Lower leg skin (tissue), 3 donors: ENCODE results near the gene PTPRN2.

Source experiments
- POLR2A ChIP-seq, 2 donors: fragments of 450-650 bp; IDR thresholded peaks; one replicate each; pipeline ENCODE4 v1.6.1; 2016 to 2017; ENCODE audit warnings: antibody characterized with exemption in 2 of 2, mild to moderate bottlenecking in 1 of 2, moderate library complexity in 1 of 2
- TF ChIP-seq, protein P1 (sequence below), 3 donors: fragments of 450-650 bp; IDR thresholded peaks; one replicate each; pipeline ENCODE4 v1.5.1; 2016; ENCODE audit warnings: antibody characterized with exemption in 3 of 3, mild to moderate bottlenecking in 3 of 3, moderate library complexity in 2 of 3

DNA sequence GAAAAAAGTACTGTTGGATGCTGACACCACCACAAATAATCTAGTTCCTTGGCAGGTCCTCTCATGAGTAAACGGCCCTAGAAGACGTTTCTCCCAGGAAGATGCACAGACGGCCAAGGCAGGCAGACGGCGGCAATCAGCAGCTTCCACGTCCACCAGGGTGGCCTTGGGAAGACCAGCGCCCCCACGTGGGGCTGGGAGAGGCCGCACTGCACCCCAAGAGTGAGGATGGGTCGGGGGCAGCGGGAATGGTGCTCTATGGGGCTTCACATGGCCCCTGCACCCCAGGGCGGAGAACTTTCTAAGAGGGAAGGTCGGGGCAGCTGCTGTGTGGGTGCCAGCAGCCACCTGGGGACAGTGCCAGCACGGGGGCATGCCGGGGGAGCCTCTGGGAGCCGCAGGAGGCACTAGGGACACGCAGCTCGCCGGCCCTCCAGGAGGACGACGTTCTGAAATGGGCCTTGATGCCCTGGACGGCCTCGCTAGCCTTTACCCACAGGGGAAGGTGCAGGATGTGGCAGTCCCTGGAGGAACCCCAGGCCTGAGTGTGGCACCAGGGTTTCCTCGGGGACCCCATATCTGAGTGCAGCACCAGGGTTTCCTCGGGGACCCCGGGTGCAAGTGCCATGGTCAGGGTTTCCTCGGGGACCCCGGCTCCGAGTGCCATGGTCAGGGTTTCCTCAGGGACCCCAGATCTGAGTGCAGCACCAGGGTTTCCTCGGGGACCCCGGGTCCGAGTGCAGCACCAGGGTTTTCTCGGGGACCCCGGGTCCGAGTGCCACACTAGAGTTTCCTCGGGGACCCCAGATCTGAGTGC lies 710.9 kb downstream of the PTPRN2 start:
- TF ChIP-seq, protein P1, sequence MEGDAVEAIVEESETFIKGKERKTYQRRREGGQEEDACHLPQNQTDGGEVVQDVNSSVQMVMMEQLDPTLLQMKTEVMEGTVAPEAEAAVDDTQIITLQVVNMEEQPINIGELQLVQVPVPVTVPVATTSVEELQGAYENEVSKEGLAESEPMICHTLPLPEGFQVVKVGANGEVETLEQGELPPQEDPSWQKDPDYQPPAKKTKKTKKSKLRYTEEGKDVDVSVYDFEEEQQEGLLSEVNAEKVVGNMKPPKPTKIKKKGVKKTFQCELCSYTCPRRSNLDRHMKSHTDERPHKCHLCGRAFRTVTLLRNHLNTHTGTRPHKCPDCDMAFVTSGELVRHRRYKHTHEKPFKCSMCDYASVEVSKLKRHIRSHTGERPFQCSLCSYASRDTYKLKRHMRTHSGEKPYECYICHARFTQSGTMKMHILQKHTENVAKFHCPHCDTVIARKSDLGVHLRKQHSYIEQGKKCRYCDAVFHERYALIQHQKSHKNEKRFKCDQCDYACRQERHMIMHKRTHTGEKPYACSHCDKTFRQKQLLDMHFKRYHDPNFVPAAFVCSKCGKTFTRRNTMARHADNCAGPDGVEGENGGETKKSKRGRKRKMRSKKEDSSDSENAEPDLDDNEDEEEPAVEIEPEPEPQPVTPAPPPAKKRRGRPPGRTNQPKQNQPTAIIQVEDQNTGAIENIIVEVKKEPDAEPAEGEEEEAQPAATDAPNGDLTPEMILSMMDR (IDR thresholded peaks at IDR 0.05): no peak
- no peak for TF ChIP-seq POLR2A (IDR thresholded peaks at IDR 0.05)
